Occipital lobe (tissue), 2 donors: ENCODE data around the gene IL11. TPM values are rescaled to one million over a fixed set of nuclear protein-coding genes. Genes with fewer than 3 reads are reported as not detected.

ENCODE experiments used
- DNase-seq: peaks from one replicate; lab custom pipeline; 2025; lab: John Stamatoyannopoulos, UW
- total RNA-seq: library from RNA; depleted of rRNA; stranded (reverse); fragments of >200 nt; gene quantifications from one replicate; pipeline ENCODE4 v1.2.3, GENCODE V29; 2014

Gene IL11
- total RNA-seq, 1 donor from 2014 or later: 0.16 TPM

DNA sequence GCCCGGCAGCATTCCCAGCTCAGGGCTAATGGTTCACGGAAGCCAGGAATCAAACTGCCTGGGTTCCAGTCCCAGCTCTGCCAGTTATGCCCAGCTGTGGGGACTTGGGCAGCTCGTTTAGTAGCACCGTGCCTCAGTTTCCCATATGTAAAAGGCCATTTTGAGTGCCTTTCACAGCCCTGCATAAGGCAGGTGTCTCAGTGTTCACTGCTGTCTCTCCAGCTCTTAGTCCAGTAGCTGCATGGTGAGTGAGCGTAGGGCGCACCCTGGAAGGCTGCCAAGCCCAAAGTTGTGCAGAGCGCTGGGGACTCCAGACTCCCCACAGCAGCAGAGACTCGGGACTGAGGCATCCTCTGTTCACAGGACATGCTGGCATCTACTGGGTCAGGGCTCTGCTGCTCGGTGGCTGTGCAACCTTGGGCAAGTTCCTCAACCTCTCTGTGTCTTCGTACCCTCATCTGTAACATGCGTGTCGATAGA, 21.0 kb upstream of the IL11 start:
- DNase-seq: no peak

DNA sequence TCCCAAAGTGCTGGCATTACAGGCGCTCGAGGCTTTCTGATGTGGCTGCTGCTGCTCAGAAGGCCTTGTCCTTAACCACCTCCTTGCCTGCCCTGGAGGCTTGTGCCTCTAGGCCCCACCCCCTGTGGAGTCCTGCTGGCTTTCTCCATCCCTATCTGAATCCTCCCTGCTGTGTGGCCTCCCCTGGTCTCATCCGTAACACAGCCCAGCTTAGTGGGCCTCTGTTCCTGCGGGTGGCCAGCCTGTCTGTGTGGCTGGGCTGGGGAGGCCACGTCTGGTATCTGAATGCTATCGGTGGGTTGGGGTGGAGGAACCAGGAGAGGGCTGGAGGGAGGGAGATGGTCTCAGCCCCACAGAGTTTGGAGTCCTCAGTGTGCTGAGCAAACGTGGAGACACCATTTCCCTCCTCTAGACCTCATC, 20.2 kb upstream of the IL11 start:
- no peak for DNase-seq

DNA sequence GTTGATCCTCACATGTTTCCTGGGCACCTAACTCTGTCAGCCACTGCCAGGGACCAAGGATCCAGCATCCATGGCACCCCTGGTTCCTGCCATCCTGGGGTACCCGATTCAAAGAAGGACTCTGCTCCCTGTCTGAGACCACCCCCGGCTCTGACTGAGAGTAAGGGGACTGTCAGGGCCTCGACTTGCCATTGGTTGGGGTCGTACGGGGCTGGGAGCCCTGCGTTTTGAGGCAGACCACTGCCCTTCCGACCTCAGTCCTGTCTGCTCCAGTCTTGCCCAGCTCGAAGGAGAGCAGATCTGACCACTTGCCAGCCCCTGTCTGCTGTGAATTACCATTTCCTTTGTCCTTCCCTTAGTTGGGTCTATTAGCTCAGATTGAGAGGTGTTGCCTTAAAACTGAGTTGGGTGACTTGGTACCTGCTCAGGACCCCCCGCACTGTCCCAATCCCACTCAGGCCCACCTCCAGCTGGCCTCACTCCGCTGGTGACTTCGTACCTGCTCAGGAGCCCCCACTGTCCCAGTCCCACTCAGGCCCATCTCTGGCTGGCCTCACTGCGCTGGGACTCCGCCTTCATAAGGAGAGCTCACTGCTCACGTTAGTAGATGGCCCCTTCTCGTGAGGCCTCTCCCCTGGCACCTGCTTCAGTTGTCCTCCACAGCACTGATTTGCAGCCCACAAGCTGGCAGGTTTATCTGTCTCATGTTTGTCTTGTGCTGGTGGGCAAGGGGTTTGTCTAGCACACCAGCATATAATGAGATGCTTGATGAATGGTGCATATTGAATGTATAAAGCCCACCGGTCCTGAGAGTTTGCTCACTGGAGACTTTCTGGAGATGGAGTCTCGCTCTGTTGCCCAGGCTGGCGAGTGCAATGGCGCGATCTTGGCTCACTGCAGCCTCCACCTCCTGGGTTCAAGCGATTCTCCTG, 19.4 kb upstream of the IL11 start:
- no peak for DNase-seq

DNA sequence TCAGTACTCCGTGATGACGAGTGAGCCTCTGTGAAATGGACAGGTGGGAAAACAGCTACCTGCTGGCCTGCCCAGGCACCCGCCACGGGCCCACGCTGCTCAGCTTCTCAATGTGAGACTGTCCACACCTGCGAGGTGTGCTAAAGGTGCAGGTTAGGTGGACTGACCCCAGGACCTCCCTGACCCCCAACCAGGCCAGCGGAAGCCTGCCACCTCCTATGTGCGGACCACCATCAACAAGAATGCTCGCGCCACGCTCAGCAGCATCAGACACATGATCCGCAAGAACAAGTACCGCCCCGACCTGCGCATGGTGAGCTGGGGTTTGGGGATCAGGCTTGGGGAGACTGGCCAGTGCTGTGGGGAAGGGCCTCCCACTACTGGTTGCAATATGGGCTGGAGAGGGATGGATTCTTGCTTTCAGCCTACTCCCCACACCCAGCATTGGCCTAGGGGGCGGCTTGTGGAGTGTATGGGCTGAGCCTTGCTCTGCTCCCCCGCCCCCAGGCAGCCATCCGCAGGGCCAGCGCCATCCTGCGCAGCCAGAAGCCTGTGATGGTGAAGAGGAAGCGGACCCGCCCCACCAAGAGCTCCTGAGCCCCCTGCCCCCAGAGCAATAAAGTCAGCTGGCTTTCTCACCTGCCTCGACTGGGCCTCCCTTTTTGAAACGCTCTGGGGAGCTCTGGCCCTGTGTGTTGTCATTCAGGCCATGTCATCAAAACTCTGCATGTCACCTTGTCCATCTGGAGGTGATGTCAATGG, 17.7 kb upstream of the IL11 start:
- DNase-seq: no peak

DNA sequence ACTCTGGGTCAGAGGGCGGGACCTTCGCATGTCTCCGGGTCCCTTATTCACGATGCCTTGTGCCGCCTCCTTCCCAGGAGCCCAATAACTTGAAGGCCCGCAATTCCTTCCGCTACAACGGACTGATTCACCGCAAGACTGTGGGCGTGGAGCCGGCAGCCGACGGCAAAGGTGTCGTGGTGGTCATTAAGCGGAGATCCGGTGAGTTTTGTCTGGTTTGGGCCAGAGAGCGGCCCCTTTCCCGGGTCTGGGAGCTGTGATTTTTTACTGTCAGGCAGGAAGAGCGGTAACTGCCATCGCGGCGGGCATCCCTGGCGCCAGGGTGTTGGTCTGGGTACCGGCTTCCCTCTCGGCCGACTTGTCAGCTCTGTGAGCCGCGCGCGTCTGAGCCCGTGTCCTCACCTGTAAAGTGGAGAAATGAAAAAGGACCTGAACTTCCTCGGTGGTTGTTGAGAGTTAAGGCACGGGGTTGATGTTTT, 16.3 kb upstream of the IL11 start:
- DNase-seq: no peak

DNA sequence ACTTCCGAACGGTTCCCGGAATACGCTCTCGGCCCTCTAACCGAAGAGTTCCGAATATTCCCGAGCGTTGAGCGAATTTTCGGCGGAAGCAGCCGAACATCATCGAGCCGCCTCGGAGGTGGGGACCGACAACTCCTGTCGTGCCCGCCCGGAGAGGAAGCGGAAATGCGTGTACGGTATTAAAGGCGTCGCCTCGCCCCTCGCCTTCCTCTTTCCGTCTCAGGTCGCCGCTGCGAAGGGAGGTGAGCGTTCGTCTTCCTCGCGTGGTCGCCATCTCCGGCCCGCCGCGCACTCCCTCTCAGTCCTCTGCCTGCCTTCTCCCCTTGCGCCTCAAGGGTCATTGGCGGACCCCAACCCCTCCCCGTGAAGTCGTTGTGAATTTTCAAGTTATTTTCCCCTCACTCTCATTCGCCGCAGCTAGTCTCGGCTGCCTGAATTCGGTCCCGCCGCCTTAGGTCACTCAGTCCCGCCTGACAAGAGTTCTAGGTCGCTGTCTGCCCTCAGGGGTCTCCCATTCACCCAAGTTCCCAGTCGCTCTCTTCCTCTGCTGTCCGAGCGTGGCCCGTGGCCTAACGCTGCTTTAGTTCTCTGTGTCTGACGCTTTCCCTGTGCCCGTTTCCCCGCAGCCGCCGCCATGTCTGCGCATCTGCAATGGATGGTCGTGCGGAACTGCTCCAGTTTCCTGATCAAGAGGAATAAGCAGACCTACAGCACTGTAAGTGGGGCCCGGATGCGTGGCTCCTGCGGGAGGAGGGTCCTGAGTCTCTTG, 15.6 kb upstream of the IL11 start, which contains the start of gene RPL28:
RPL28 (plus strand) TSS at position 209 of the 769 bp plus-strand sequence; CDS start at position 635, 426 bp downstream.
- DNase-seq: peak; percentile 95

DNA sequence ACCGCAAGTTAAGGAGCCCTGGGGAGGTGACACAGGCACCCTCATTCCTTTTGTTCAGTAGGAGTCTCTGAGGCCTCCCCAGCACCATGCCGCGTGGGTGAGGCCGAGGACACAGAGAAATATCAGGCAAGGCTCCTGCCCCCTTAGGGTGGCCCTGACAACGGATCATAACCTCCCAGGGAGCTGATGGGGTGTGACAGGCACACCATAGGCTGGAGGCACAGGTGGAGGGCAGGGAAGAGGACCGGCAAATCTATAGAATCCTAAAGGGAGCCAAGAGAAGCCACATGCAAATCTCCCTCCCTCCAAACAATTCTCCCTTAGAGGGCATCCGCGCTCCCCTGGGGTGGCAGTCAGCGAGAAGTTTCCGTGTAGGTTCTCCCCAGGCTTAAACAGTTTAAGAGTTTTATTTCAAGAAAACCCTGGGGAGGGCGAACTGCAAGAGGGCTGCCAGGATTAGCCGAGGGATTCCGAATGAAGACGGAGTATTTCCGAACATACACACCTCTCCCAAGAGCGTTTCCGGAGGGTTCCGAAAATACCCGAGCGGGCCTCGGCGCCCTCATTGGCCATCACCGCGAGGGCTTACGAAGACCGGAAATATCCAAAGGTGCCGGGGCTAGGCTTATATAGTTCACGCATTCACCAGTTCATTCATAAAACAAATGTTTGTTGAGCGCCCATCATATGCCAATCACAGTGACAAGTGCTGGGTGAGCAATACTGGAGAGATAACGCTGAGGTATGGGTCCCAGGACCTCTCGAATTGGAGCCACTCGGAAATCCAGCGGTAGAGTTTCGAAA, 14.9 kb upstream of the IL11 start:
- peak; percentile 90 for DNase-seq

DNA sequence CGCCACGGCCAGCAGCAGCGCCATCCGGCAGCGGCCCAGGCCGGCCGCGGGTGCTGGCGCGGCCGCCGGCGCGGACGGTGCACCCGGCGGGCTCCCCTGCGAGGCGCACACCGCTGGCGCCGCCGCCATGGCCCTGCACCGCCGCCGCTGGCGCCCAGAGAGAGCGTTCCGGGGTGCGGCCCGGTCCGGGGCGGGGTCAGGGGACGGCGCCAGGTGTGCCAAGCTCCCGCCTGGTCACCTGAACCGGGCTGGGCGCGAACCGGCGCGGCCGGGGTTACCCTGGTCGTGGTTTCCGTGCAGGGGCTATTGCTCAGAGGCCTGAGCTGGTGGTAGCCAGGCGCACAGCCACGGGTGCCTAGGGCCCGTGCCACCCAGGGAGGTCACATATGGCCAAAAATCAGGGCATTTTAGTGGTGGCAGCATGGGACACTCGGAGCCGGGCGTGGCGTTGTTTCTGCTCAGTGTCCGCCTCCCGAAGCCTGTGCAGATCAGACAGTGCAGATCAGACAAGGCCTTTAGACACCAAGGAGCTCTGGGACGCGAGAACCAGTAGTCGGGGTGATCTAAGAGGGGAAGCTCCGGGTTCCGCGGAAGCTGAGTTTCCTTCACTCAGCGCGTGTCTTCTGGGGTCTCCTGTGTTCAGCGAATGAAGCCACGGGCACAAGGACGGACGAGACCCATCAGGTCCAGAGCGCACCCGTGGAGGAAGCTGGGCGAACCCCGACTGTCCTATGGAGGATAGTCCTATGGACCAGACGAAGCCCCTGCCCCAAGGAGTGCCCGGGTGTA, 14.1 kb upstream of the IL11 start, which contains the start of gene TMEM238:
TMEM238 (minus strand) TSS at position 162 of the 789 bp plus-strand sequence; CDS start at position 129, 33 bp downstream.
- DNase-seq: no peak

DNA sequence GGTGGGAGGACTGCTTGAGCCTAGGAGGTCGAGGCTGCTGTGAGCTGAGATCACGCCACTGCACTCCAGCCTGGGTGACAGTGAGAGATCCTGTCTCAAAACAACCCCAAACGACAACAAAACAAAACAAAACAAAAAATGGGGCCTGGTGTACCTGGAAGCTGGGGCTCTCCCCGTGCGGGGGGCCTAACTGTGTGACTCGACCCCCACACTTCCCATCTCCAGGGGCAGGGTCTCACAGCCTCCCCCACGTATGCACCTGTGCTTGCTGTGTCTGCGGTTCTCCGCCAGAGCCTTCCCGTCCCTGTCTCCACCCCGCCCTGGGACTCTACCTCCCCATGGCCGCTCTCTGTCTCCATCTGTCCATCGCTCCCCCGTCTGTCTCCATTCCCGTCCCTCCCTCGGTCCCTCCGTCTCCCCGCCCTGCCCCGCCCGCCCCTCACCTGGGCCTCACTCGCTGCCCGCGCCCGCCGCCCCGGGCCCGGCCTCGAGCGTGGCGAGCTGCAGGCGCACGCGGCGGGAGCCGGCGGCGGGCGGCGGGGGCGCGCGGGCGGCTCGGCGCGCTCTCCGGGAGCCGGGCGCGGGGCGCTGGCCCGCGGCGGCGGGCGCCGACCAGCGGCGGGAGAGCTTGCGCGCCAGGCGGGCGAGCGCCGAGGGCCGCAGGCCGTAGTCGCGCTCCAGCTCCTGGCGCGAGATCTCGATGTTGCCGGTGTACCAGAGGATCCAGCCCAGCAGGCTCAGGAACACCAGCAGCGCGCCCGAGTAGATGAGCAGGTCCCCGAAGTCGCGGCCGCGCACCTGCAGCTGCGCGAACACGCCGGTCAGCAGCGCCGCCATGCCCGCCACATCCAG, 13.2 kb upstream of the IL11 start:
- DNase-seq: no peak

DNA sequence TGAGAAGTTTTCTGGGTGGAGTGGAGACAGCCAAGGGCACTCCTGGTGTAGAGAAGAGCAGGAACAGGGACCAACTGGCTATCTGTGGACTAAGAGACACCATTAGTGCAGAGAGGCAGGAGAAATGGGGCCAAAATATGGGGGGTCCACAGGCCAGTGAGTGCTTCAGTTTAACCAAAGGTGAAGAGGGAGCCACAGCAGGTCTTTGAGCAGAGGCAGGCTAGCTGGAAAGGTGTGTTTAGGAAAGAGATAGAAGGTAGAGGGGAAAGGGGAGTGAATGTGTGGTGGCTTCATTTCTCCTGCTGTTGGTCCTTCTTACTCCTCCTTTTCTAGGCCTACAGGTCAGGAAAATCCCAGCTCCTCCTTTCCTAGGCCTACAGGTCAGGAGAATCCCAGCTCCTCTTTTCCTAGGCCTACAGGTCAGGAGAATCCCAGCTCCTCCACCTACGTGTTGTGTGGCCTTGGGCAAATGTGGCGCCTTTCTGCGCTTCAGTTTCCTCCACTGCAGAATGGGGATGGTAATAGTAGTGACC, 12.3 kb upstream of the IL11 start:
- DNase-seq: no peak

DNA sequence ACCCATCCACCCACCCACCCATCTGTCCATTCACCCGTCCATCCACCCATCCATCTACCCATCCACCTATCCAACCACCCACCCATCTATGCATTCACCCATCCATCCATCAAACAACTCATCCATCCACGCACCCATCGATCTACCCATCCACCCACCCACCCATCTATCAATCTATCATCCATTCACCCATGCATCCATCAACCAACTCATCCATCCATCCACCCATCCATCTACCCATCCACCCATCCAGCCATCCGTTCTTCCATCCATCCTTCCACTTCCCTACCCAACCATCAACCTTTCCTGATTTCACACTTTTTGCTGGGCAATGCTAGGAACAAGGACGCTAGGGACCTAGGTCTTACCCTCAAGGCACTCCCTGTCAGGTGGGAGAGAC, 11.8 kb upstream of the IL11 start:
- DNase-seq: no peak

DNA sequence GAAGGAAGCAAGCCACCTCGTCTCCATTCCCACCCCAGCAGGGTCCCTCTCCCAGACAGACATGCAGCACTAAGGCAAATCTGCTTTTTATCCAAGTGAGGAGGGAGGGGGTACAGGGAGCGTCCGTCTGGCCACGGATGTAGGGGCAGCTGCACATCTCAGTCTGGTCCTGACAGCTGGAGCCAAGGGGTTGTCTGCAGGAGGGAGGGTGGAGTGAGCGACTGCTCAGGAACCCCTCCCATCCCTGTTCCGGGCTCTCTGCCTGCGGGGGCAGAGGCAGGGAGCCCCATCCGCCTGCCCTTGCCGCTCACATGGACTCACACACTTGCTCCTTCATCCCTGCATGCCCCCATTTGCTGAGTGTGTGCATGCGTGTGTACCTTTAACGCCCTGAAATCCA, 8.9 kb upstream of the IL11 start:
- DNase-seq: no peak

DNA sequence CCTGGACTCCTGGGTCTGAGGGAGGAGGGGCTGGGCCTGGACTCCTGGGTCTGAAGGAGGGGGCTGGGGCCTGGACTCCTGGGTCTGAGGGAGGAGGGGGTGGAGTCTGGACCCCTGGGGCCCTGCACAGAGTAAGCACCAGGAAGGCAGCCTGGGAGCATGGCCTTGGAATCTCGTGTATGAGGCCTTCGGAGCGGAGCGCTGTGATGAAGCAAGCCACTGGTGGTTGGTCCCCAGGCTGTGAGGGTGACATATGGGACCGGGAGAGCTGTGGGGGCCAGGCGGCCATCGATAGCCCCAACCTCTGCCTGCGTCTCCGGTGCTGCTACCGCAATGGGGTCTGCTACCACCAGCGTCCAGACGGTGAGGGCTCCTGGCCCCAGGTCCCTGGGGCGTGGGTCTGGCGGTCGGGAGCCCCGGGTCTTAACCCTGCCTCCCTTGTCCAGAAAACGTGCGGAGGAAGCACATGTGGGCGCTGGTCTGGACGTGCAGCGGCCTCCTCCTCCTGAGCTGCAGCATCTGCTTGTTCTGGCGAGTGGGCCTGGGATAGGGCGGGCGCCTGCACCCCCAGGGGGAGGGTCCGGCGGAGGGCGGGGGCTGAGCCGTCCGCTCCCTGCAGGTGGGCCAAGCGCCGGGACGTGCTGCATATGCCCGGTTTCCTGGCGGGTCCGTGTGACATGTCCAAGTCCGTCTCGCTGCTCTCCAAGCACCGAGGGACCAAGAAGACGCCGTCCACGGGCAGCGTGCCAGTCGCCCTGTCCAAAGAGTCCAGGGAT, 7.3 kb upstream of the IL11 start:
- no peak for DNase-seq

DNA sequence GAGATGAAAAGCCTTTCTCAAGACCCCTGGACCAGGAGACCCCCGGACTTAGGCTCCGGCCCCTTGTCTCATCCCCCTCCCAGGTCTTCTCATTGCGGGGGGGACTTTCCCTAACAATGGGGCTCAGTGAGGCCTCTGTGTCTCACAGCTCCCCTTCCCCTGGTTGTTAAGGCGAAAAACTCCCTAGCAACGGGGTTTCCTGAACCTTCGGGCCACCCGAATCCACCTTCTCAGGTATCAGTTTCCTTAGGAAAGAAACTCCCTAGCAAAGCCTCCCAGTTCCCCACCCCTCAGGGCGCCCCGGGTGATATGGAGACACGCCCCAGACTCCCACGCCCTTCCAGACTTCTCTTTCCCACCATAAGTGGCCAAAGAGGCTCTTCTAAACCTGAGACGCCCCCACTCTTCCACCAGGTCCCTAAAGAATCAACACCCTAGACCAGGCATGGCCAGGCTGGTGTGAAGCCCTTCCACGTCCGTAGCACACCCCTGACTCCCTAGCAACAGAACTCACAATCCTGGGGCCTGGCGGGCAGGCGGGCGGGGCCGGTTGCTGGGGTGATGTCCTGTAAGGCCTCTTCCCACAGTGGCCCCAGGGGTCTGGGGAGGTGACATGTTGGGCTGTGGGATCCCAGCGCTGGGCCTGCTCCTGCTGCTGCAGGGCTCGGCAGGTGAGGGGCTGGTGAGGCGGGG, 6.1 kb upstream of the IL11 start, which contains the start of gene TMEM190:
TMEM190 (plus strand) TSS at position 586 of the 693 bp plus-strand sequence; CDS start at position 614, 28 bp downstream.
- no peak for DNase-seq

DNA sequence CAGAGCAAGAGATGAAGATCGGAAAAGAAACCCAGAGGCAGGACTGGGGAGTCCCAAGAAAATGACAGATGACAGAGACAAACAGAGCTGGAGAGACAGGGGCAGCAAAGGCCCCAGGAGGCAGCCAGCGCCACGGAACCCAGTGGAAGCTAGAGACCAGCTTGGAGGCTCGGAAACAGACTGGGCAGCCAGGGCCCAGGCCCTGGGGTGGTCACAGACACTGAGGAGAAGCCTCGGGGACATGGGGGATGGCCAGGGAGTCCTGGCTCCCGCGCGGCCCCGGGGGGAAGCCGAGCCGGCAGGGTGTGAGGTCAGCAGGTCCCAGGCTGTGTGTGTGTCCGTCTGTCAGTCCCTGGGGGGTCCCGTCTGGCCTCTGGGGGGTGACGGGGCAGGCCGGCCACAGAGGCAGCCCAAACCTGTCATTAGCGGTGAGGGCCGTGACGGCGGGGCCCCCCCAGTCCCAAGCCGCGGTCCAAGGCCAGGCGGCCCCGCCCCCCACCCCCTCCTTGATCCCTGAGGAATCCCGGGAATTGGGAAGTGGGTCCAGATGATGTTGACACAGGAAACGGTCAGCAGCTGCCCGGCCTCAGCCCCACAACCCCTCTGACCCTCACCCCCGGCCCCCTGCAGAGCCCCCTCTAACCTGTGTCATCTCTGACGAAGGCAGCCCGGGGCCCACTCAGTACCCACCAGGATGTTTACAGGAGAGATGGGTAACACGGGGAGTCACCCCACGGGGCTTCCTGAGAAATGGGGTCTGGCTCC, 3.9 kb upstream of the IL11 start:
- DNase-seq: no peak
